Caco-2 (cell line): ENCODE measurements around the gene CISD2. TPM values are rescaled to one million over a fixed set of nuclear protein-coding genes. Genes with fewer than 3 reads are reported as not detected.

Source experiments
- BruUV-seq: library from RNA; stranded (reverse); fragments of 400-500 nt; replicated peaks from 2 replicates; lab custom pipeline; 2021; lab: Mats Ljungman, UMichigan
- CTCF ChIA-PET: fragments of 300-600 bp; sonication (Branson Sonifier 250); formaldehyde crosslinking; loops from one replicate; lab custom pipeline; 2022; ENCODE audit warnings: antibody characterized with exemption; lab: Charles Lee
- POLR2A ChIA-PET: fragments of 300-600 bp; sonication (Branson Sonifier 250); formaldehyde crosslinking; loops from one replicate; lab custom pipeline; 2022; ENCODE audit warnings: antibody characterized with exemption; lab: Charles Lee
- DNase-seq, 2 experiments: peaks; one replicate each; pipeline versions ENCODE4 v3.0.0 to v3.0.0-alpha.2; 2020 to 2022
- H3K27me3 ChIP-seq: replicated peaks from 2 replicates; pipeline ENCODE4 v1.6.0; 2011; ENCODE audit warnings: low read length; ENCODE audit not compliant: control insufficient read depth, insufficient read depth
- H3K36me3 ChIP-seq: 2 replicates; pipeline ENCODE4 v1.5.1; 2011; ENCODE audit warnings: low read length; ENCODE audit not compliant: control insufficient read depth, insufficient read depth
- H3K4me1 ChIP-seq: fragments of 250-450 bp; sonication (Bioruptor Pico); 2 replicates; pipeline ENCODE4 v1.5.1; 2020; ENCODE audit warnings: mild to moderate bottlenecking
- H3K4me3 ChIP-seq: 2 replicates; pipeline ENCODE4 v1.5.1; 2011; ENCODE audit warnings: low read depth, mild to moderate bottlenecking, control low read depth, low read length
- H3K9me3 ChIP-seq: fragments of 250-450 bp; sonication (Bioruptor Pico); 2 replicates; pipeline ENCODE4 v1.5.1; 2020; ENCODE audit warnings: mild to moderate bottlenecking, moderate library complexity
- H3K27ac Mint-ChIP-seq: one replicate; pipeline ENCODE4 v1.8.0; 2022; ENCODE audit warnings: mixed read lengths; ENCODE audit not compliant: unreplicated experiment
- H3K27me3 Mint-ChIP-seq: one replicate; pipeline ENCODE4 v1.8.0; 2022; ENCODE audit warnings: mixed read lengths; ENCODE audit not compliant: insufficient read depth, unreplicated experiment
- H3K36me3 Mint-ChIP-seq: one replicate; pipeline ENCODE4 v1.8.0; 2022; ENCODE audit warnings: mild to moderate bottlenecking, mixed read lengths; ENCODE audit not compliant: insufficient read depth, unreplicated experiment
- H3K4me1 Mint-ChIP-seq: one replicate; pipeline ENCODE4 v1.8.0; 2022; ENCODE audit warnings: low read depth, mixed read lengths; ENCODE audit not compliant: unreplicated experiment
- H3K4me3 Mint-ChIP-seq: one replicate; pipeline ENCODE4 v1.8.0; 2022; ENCODE audit warnings: mild to moderate bottlenecking, moderate library complexity, mixed read lengths; ENCODE audit not compliant: unreplicated experiment
- H3K9me3 Mint-ChIP-seq: one replicate; pipeline ENCODE4 v1.8.0; 2022; ENCODE audit warnings: mixed read lengths; ENCODE audit not compliant: unreplicated experiment
- intact Hi-C: fragments of 100-400 bp; cut with micrococcal nuclease; formaldehyde crosslinking; loops from one replicate; pipeline ENCODE4 v1.10.0; 2022; ENCODE audit not compliant: unreplicated experiment
- total RNA-seq: library from RNA; stranded (reverse); gene quantifications from 2 replicates; pipeline ENCODE4 v1.2.3, GENCODE V29; 2022
- TF ChIP-seq, protein P1 (sequence below), 2 experiments: fragments of 200-600 bp in 1 of 2; IDR thresholded peaks; 1 replicate in 1 of 2; 2 replicates in 1 of 2; pipeline versions ENCODE4 v1.5.1 to v1.8.0; 2011 to 2022; ENCODE audit warnings: antibody characterized with exemption in 1 of 2, control low read depth in 1 of 2, inconsistent platforms in 1 of 2, low read depth in 1 of 2, low read length in 1 of 2, mild to moderate bottlenecking in 1 of 2, moderate library complexity in 1 of 2; ENCODE audit not compliant: insufficient read depth in 1 of 2, severe bottlenecking in 1 of 2, unreplicated experiment in 1 of 2

The CISD2 gene
- total RNA-seq, 1 experiment from 2014 or later: 54.0 TPM

DNA sequence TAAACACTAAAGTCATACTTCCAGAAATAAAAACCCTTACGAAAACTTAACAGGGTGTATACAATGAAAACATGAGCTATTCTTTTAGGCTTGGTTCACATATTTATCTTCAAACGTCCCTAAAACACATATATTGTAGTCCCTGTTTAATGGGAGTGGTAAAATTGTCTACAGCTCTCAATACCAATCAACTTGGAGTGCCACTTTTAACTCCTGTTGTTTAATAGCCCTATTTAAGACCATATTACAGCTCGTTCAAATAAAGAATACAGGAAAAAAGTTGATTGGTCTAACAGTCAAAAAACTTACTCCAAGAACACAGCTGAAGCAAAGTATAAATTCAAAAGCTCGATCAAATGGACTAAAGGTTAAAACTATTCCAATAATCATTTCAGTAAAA, 45.3 kb upstream of the CISD2 start:
- Histone ChIP-seq H3K4me3 (no peak overlapping the region), H3K9me3 (no peaks in the 10 kb centered on the region), H3K36me3 (no peaks in the 10 kb centered on the region), H3K4me1 (peaks cover 31% of the 10 kb centered on the region), H3K27me3 (no peaks in the 10 kb centered on the region)
- H3K9me3 Mint-ChIP-seq: no peaks in the 10 kb centered on the region
- peaks cover 13% of the 10 kb centered on the region for H3K4me1 Mint-ChIP-seq
- no peak overlapping the region for H3K4me3 Mint-ChIP-seq
- no peak for DNase-seq
- CTCF ChIA-PET: no interaction called here
- BruUV-seq: no TSS peak
- intact Hi-C loops: no loop called here
- no peaks in the 10 kb centered on the region for H3K27me3 Mint-ChIP-seq
- H3K36me3 Mint-ChIP-seq: peaks cover 17% of the 10 kb centered on the region
- H3K27ac Mint-ChIP-seq: no peak overlapping the region
- TF ChIP-seq, protein P1, sequence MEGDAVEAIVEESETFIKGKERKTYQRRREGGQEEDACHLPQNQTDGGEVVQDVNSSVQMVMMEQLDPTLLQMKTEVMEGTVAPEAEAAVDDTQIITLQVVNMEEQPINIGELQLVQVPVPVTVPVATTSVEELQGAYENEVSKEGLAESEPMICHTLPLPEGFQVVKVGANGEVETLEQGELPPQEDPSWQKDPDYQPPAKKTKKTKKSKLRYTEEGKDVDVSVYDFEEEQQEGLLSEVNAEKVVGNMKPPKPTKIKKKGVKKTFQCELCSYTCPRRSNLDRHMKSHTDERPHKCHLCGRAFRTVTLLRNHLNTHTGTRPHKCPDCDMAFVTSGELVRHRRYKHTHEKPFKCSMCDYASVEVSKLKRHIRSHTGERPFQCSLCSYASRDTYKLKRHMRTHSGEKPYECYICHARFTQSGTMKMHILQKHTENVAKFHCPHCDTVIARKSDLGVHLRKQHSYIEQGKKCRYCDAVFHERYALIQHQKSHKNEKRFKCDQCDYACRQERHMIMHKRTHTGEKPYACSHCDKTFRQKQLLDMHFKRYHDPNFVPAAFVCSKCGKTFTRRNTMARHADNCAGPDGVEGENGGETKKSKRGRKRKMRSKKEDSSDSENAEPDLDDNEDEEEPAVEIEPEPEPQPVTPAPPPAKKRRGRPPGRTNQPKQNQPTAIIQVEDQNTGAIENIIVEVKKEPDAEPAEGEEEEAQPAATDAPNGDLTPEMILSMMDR (IDR thresholded peaks at IDR 0.05; ENCODE audit: insufficient read depth in 1 of 2, low read depth in 1 of 2, low read length in 1 of 2, severe bottlenecking in 1 of 2, unreplicated experiment in 1 of 2): no peak
- POLR2A ChIA-PET: no interaction called here

DNA sequence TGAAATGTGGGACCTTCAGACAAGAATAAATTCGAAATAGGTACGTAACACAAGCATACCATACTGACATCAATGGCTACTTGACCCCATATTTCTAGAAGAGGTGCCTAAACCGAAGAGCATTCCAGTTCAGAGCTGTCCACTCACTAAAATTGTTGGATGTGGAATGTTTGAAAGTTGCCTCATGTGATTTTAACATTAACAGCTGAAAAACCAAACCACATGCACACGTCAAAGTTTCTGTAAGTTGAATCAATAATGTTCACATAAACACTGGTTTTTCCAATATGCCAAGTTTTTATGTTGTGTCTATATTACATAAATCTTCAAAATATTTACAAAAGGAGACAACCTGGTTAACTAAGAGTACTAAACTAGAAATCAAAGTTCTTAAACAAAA, 44.9 kb upstream of the CISD2 start:
- peaks cover 18% of the 10 kb centered on the region for H3K36me3 Mint-ChIP-seq
- no peak for DNase-seq
- peaks cover 13% of the 10 kb centered on the region for H3K4me1 Mint-ChIP-seq
- Histone ChIP-seq H3K9me3 (no peaks in the 10 kb centered on the region), H3K27me3 (no peaks in the 10 kb centered on the region), H3K4me3 (no peak overlapping the region), H3K4me1 (peaks cover 26% of the 10 kb centered on the region), H3K36me3 (no peaks in the 10 kb centered on the region)
- H3K27ac Mint-ChIP-seq: no peak overlapping the region
- no TSS peak for BruUV-seq
- H3K4me3 Mint-ChIP-seq: no peak overlapping the region
- POLR2A ChIA-PET: no interaction called here
- intact Hi-C loops: no loop called here
- H3K9me3 Mint-ChIP-seq: no peaks in the 10 kb centered on the region
- no peaks in the 10 kb centered on the region for H3K27me3 Mint-ChIP-seq
- TF ChIP-seq, protein P1 (IDR thresholded peaks at IDR 0.05; ENCODE audit: insufficient read depth in 1 of 2, low read depth in 1 of 2, low read length in 1 of 2, severe bottlenecking in 1 of 2, unreplicated experiment in 1 of 2): no peak
- CTCF ChIA-PET: no interaction called here

DNA sequence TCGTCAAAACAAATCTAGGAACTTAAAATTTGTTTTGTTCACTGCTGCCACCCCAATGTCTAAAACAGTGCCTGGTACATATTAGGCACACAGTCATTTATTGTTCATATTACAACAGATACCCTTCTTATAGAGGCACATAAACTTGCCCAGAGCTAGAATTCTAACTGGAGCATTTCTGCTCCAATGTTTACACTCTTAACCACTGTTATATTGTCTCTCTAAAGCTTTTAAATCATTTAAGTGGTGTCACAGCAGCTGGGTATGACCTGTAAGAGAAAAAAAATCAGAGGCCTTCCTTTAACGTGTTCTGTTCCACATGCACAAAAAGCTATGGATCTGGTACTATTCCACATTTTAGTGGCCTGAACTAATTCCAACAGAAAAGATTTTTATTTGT, 44.4 kb upstream of the CISD2 start:
- Histone ChIP-seq H3K36me3 (no peaks in the 10 kb centered on the region), H3K27me3 (no peaks in the 10 kb centered on the region), H3K4me1 (peaks cover 27% of the 10 kb centered on the region), H3K4me3 (peak overlapping the region; percentile 92), H3K9me3 (no peaks in the 10 kb centered on the region)
- no peaks in the 10 kb centered on the region for H3K9me3 Mint-ChIP-seq
- ChIA-PET CTCF (no interaction called here), POLR2A (no interaction called here)
- H3K27ac Mint-ChIP-seq: no peak overlapping the region
- DNase-seq: no peak
- TF ChIP-seq, protein P1 (IDR thresholded peaks at IDR 0.05; ENCODE audit: insufficient read depth in 1 of 2, low read depth in 1 of 2, low read length in 1 of 2, severe bottlenecking in 1 of 2, unreplicated experiment in 1 of 2): no peak
- H3K4me3 Mint-ChIP-seq: no peak overlapping the region
- no TSS peak for BruUV-seq
- intact Hi-C loops: no loop called here
- H3K27me3 Mint-ChIP-seq: no peaks in the 10 kb centered on the region
- H3K4me1 Mint-ChIP-seq: peaks cover 13% of the 10 kb centered on the region
- peaks cover 20% of the 10 kb centered on the region for H3K36me3 Mint-ChIP-seq
